ENCODE results near the gene DPP9.

Gene DPP9

DNA sequence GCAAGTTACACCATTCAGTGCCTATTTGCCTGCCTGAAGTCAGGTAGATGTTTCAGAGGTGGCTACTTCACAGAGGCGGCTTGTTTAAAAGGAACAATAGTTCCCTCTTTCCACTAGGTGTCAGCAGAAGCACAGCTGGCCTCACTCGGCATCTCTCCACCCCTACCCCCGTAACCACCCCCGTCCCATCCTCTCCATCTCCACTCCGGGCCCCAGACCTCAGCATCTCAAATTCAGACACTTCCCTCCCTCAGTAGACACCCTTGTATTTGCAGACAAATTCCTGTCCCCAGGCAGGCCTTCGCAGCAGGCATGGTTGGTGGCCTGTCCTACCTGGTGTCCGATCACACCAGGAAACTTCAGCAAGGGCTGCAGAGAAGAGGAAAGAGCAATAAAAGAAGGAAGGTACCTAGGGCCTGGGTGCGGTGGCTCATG, 9.1 kb upstream of the DPP9 start:
- no peak overlapping the region for H3K27ac ChIP-seq
- TF ChIP-seq POLR2AphosphoS5 (IDR thresholded peaks at IDR 0.05; ENCODE audit: borderline replicate concordance, low read depth, low read length) = no peak
- no peak for TF ChIP-seq FOXP2 (optimal IDR thresholded peaks at IDR 0.05; ENCODE audit: control extremely low read depth, extremely low read length, insufficient read depth)
- TF ChIP-seq EZH2 (IDR thresholded peaks at IDR 0.05) = no peak
- no peak for DNase-seq (ENCODE audit: low read depth, low spot score)
- H3K36me3 ChIP-seq (ENCODE audit: insufficient read depth, low read length) = no peaks in the 10 kb centered on the region
- no peak overlapping the region for H3K9ac ChIP-seq (ENCODE audit: insufficient read length)
- H3K4me3 ChIP-seq = no peak overlapping the region
- no peaks in the 10 kb centered on the region for H3K9me3 ChIP-seq (ENCODE audit: low read depth, low read length)

DNA sequence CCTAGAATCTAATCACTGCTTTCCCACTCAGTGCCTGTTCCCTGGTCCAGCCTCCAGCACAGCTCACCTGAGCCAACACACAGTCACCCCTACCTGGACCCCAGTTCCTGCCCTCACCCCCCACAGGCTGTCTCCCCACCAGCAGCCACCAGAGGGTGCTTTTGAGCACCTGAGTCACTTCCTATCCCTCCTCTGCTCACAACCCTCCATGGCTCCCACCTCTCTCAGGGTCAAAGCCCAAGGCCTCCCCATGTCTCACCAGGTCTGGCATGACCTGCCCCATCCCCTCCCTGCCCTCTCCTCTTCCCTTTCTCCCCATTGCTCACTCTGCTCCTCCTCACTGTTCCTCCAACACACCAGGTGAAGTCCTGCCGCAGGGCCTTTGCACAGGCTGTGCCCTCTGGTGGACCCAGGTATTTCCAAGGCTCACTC, 7.1 kb upstream of the DPP9 start:
- TF ChIP-seq FOXP2 (optimal IDR thresholded peaks at IDR 0.05; ENCODE audit: control extremely low read depth, extremely low read length, insufficient read depth) (no peak), POLR2AphosphoS5 (IDR thresholded peaks at IDR 0.05; ENCODE audit: borderline replicate concordance, low read depth, low read length) (no peak), EZH2 (IDR thresholded peaks at IDR 0.05) (no peak)
- Histone ChIP-seq H3K9me3 (ENCODE audit: low read depth, low read length) (no peaks in the 10 kb centered on the region), H3K36me3 (ENCODE audit: insufficient read depth, low read length) (no peaks in the 10 kb centered on the region), H3K9ac (ENCODE audit: insufficient read length) (no peak overlapping the region), H3K27ac (no peak overlapping the region), H3K4me3 (no peak overlapping the region)
- DNase-seq (ENCODE audit: low read depth, low spot score) = no peak

DNA sequence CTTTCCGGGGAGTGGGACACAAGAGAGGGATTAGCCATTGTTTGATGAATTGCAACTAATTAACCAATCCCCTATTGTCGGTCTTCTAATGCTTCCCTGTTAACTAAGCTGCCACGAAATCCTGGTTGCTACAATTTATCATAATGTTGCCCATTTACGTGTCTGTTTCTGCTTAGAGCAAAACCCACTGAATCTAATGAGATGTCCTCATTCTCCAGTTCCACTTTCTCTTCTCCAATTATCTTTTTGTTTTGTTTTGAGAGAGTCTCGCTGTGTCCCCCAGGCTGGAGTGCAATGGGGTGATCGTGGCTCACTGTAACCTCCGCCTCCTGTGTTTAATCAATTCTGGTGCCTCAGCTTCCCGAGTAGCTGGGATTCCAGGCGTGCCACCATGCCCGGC, 5.2 kb upstream of the DPP9 start:
- no peak for TF ChIP-seq POLR2AphosphoS5 (IDR thresholded peaks at IDR 0.05; ENCODE audit: borderline replicate concordance, low read depth, low read length)
- TF ChIP-seq FOXP2 (optimal IDR thresholded peaks at IDR 0.05; ENCODE audit: control extremely low read depth, extremely low read length, insufficient read depth) = no peak
- no peak for TF ChIP-seq EZH2 (IDR thresholded peaks at IDR 0.05)
- H3K36me3 ChIP-seq (ENCODE audit: insufficient read depth, low read length) = no peaks in the 10 kb centered on the region
- 0 out of 2 replicates have a peak overlapping the region, but pooled peaks have one; percentile 18 for H3K4me3 ChIP-seq
- H3K9me3 ChIP-seq (ENCODE audit: low read depth, low read length) = no peaks in the 10 kb centered on the region
- DNase-seq (ENCODE audit: low read depth, low spot score) = no peak
- H3K9ac ChIP-seq (ENCODE audit: insufficient read length) = no peak overlapping the region
- no peak overlapping the region for H3K27ac ChIP-seq

DNA sequence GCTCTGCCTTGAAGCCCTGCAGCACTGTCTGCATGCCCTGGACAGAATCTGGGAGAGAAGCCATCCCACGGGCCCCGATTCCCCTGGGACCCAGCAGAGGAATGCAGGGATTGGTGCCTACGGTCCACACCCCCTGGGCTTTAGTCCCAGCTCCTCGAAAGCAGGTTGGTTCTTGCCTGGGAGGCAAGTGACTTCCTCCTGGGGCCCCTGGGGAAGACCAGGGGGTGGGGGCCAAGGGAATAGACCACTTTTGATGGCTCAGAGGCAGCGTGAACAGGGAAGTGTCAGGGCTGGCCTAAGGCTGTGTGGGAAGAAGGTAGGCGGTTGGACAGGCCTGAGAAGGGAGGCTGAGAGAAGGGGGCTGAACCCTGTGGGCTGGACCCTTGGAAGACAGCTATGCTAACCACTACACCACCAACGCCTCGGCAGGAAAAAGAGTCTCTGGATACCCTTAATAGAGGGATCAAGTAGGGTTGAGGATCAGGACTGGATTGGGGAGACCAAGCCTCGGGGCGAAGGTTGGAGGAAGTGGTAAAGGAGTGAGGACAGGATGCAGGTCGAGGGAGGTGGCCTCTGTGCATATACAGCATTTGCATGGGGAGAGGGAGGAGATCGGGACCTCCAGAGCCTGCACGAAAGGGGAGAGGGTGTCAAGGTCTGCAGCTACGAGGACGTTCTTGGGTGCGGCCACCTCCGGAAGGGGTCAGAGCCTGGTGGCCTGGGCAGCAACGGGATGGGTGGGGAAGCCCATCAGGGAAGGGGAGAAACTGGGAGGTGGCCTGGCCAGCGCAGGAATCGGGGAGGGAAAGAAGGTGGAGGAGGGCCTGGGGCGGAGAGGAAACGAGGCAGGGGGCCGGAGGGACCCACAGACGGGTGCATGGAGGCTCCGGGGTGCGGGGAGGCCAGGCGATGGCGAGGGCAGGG, 709 bp downstream of the DPP9 start:
- Histone ChIP-seq H3K4me3 (peak overlapping the region; percentile 81), H3K9ac (ENCODE audit: insufficient read length) (peak overlapping the region; percentile 97), H3K36me3 (ENCODE audit: insufficient read depth, low read length) (peaks cover 10% of the 10 kb centered on the region; the same call in 1 of the 2 replicates), H3K27ac (peak overlapping the region; percentile 63; the same call in 1 of the 2 replicates), H3K9me3 (ENCODE audit: low read depth, low read length) (no peaks in the 10 kb centered on the region)
- DNase-seq (ENCODE audit: low read depth, low spot score) = no peak
- TF ChIP-seq EZH2 (IDR thresholded peaks at IDR 0.05) (no peak), POLR2AphosphoS5 (IDR thresholded peaks at IDR 0.05; ENCODE audit: borderline replicate concordance, low read depth, low read length) (no peak), FOXP2 (optimal IDR thresholded peaks at IDR 0.05; ENCODE audit: control extremely low read depth, extremely low read length, insufficient read depth) (no peak)

DNA sequence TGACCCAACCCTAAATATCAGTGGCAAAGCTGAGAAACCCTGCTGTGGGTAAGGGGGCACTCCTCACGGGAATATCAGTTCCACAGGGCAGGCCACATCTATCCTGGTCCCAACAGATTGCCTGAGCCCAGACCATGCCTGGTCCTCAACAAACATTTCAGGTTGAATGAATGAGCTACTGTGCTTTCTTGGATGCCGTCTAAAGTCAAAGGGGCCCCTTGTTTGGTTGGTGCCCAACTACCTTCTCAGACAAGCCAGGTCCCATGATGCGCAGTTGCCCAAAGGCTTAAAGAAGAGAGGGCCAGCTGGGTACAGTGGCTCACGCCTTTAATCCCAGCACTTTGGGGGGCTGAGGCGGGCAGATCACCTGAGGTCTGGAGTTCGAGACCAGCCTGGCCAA, 2.4 kb downstream of the DPP9 start:
- TF ChIP-seq FOXP2 (optimal IDR thresholded peaks at IDR 0.05; ENCODE audit: control extremely low read depth, extremely low read length, insufficient read depth) (no peak), EZH2 (IDR thresholded peaks at IDR 0.05) (no peak), POLR2AphosphoS5 (IDR thresholded peaks at IDR 0.05; ENCODE audit: borderline replicate concordance, low read depth, low read length) (no peak)
- H3K9ac ChIP-seq (ENCODE audit: insufficient read length) = no peak overlapping the region
- no peak overlapping the region for H3K27ac ChIP-seq
- DNase-seq (ENCODE audit: low read depth, low spot score) = no peak
- H3K36me3 ChIP-seq (ENCODE audit: insufficient read depth, low read length) = peaks cover 10% of the 10 kb centered on the region; the same call in 1 of the 2 replicates
- H3K9me3 ChIP-seq (ENCODE audit: low read depth, low read length) = no peaks in the 10 kb centered on the region
- H3K4me3 ChIP-seq = no peak overlapping the region

DNA sequence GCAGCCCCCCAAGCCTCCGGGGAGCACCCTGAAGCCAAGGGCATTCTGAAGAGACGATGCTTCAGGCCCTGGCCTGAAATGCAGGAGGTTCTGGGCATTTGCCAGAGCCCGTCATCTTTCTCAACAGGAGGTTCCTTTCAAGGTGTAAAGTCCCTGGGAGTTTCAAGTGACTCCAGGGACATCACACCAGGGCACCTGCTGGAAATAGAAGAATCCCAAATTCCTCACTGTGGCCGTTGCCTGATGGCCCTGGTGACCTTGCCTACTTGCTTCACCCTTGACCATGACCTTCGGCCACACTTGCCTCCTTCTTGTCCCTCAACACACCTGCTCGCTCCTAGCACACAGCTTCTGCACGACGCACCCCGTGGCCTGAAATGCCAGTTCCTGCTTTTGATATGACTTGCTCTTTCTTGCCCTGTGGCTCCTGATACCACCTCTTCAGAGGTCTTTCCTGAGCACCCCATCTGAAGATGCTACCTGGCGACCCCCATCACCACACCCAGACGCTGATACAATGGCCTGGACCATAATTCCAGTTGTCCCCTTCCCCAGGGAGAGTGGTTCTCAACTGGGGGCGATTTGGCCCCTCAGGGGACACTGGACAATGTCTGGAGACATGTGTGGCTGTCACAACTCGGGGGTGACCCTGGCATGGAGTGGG, 3.5 kb downstream of the DPP9 start:
- H3K4me3 ChIP-seq = no peak overlapping the region
- no peak overlapping the region for H3K27ac ChIP-seq
- DNase-seq (ENCODE audit: low read depth, low spot score) = no peak
- no peak overlapping the region for H3K9ac ChIP-seq (ENCODE audit: insufficient read length)
- peaks cover 10% of the 10 kb centered on the region; the same call in 1 of the 2 replicates for H3K36me3 ChIP-seq (ENCODE audit: insufficient read depth, low read length)
- no peaks in the 10 kb centered on the region for H3K9me3 ChIP-seq (ENCODE audit: low read depth, low read length)
- TF ChIP-seq POLR2AphosphoS5 (IDR thresholded peaks at IDR 0.05; ENCODE audit: borderline replicate concordance, low read depth, low read length) (no peak), FOXP2 (optimal IDR thresholded peaks at IDR 0.05; ENCODE audit: control extremely low read depth, extremely low read length, insufficient read depth) (no peak), EZH2 (IDR thresholded peaks at IDR 0.05) (no peak)

DNA sequence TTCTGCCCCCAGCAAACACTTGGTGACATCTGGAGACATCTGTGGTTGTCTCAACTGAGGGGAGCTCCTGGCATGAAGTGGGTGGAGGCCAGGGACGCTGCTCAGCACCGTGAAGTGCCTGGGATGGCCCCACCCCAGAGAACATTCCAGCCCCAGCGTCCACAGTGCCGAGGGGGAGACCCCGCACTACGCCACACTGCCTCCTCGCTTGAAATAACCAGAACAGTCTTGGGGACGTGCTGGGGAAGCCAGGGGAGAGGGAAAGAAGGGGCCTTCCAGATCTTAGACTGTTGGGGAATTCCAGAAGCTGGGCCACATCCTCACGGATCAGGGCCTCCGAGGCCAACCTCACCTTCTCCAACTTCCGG, 4.2 kb downstream of the DPP9 start:
- no peak for TF ChIP-seq FOXP2 (optimal IDR thresholded peaks at IDR 0.05; ENCODE audit: control extremely low read depth, extremely low read length, insufficient read depth)
- TF ChIP-seq POLR2AphosphoS5 (IDR thresholded peaks at IDR 0.05; ENCODE audit: borderline replicate concordance, low read depth, low read length) = no peak
- no peak for TF ChIP-seq EZH2 (IDR thresholded peaks at IDR 0.05)
- no peak for DNase-seq (ENCODE audit: low read depth, low spot score)
- no peak overlapping the region for H3K27ac ChIP-seq

More for the DNA sequence above, 4.2 kb downstream of the DPP9 start:
- Histone ChIP-seq H3K36me3 (ENCODE audit: insufficient read depth, low read length) (peaks cover 10% of the 10 kb centered on the region; the same call in 1 of the 2 replicates), H3K4me3 (no peak overlapping the region), H3K9ac (ENCODE audit: insufficient read length) (no peak overlapping the region), H3K9me3 (ENCODE audit: low read depth, low read length) (no peaks in the 10 kb centered on the region)

Measured in SK-N-MC (cell line).